Effector memory CD4-positive, alpha-beta T cell (primary cell): ENCODE measurements around the gene OR2T11.

Source experiments
- DNase-seq, 3 donors: peaks; one replicate each; pipeline ENCODE4 v3.0.0-alpha.2; 2020
- H3K27ac ChIP-seq: 2 replicates; pipeline ENCODE4 v1.7.0; 2013; ENCODE audit warnings: mild to moderate bottlenecking, low read length, moderate library complexity; ENCODE audit not compliant: insufficient read depth, poor library complexity, severe bottlenecking
- H3K27me3 ChIP-seq: replicated peaks from 2 replicates; pipeline ENCODE4 v1.7.0; 2013; ENCODE audit warnings: mild to moderate bottlenecking, low read length; ENCODE audit not compliant: insufficient read depth, control insufficient read depth, poor library complexity, severe bottlenecking
- H3K36me3 ChIP-seq: 2 replicates; pipeline ENCODE4 v1.7.0; 2013; ENCODE audit warnings: mild to moderate bottlenecking, low read length, moderate library complexity; ENCODE audit not compliant: control insufficient read depth, insufficient read depth
- H3K4me1 ChIP-seq: 2 replicates; pipeline ENCODE4 v1.7.0; 2013; ENCODE audit warnings: low read length, mild to moderate bottlenecking; ENCODE audit not compliant: control insufficient read depth, insufficient read depth, poor library complexity, severe bottlenecking
- H3K4me3 ChIP-seq: 2 replicates; pipeline ENCODE4 v1.7.0; 2013; ENCODE audit warnings: low read length, low read depth, mild to moderate bottlenecking; ENCODE audit not compliant: insufficient read depth, poor library complexity, severe bottlenecking
- H3K9me3 ChIP-seq: 2 replicates; pipeline ENCODE4 v1.7.0; 2013; ENCODE audit warnings: mild to moderate bottlenecking, low read length, moderate library complexity; ENCODE audit not compliant: control insufficient read depth

Gene OR2T11

DNA sequence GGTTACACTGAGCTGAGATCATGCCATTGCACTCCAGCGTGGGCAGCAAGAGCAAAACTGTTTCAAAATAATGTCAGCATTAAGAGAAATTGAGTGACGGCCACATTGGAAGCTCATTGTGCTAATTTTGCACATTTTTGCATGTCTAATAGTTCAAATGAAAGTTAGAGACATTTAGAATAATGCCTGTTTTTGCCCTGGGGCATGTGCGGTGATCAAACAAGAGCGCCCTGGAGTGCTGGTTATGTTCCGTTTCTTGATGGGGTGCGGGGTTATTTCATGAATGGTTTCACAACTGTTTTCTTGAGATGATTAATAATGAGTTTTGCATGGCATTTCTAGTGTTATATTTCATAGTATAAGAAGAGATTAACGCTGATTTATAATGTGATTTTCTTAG is 13.1 kb downstream of the OR2T11 start:
- Histone ChIP-seq H3K4me3 (no peak overlapping the region), H3K36me3 (no peaks in the 10 kb centered on the region), H3K9me3 (no peaks in the 10 kb centered on the region), H3K27ac (no peak overlapping the region), H3K4me1 (no peaks in the 10 kb centered on the region), H3K27me3 (no peaks in the 10 kb centered on the region)
- no peak for DNase-seq

DNA sequence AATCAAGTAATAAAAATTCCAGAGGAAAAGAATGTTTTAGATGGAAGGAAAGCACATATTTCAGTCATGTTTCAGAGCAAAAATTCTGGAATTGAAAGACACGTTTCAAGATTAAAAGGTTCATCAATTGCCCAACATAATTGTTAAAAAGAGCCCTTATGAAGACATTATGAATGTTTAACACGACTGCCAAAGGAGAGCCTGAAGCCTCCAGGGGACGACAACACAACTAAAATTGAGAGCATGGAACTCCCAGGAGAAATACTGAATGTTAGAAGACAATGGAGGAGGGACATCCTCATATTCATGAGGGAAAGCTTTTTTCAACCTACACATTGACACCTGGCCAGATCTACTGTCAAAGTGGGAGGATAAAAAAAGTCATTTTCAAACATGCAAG is 16.0 kb downstream of the OR2T11 start:
- DNase-seq, result peak in 1 of 3 donors; percentile 7
- Histone ChIP-seq H3K36me3 (no peaks in the 10 kb centered on the region), H3K9me3 (no peaks in the 10 kb centered on the region), H3K27ac (no peak overlapping the region), H3K27me3 (no peaks in the 10 kb centered on the region), H3K4me3 (no peak overlapping the region), H3K4me1 (no peaks in the 10 kb centered on the region)

DNA sequence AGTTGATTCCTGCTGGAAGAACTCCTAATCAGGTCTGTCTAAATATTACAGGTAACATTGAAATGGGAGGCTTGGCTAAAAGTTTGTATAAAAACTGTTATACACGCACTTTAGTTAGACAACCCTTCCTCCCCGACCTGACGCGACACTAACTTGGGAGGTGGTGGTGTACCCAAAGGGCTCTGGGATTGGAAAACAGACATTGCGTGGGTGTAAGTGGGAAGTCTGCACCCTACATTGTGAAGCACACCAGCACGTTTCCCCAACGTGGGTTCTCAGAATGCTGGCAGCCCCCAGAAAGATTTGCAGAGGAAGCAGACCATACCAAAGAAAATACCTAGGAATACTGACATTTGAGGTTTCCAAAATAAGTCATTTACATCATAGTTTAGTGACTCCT is 16.8 kb downstream of the OR2T11 start:
- H3K9me3 ChIP-seq, result no peaks in the 10 kb centered on the region
- H3K27me3 ChIP-seq, result no peaks in the 10 kb centered on the region
- no peaks in the 10 kb centered on the region for H3K36me3 ChIP-seq
- DNase-seq, result no peak
- no peak overlapping the region for H3K4me3 ChIP-seq
- H3K4me1 ChIP-seq, result no peaks in the 10 kb centered on the region
- H3K27ac ChIP-seq, result no peak overlapping the region

DNA sequence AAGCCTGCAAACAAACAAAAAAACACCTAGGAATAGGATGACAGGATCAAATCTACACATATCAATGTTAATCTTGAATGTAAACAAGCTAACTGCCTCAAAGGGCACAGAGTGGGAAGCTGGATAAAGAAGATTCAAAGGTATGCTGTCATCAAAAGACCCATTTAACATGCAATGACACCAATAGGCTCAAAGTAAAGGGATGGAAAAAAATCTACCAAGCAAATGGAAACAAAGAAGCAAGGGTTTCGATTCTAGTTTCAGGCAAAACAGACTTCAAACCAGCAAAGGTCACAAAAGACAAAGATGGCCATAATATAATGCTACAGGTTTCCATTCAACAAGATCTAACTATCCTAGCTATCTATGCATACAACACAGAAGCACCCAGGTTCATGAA is 21.1 kb downstream of the OR2T11 start:
- Histone ChIP-seq H3K4me3 (no peak overlapping the region), H3K27ac (no peak overlapping the region), H3K36me3 (no peaks in the 10 kb centered on the region), H3K27me3 (no peaks in the 10 kb centered on the region), H3K4me1 (no peaks in the 10 kb centered on the region), H3K9me3 (no peaks in the 10 kb centered on the region)
- DNase-seq, result no peak

DNA sequence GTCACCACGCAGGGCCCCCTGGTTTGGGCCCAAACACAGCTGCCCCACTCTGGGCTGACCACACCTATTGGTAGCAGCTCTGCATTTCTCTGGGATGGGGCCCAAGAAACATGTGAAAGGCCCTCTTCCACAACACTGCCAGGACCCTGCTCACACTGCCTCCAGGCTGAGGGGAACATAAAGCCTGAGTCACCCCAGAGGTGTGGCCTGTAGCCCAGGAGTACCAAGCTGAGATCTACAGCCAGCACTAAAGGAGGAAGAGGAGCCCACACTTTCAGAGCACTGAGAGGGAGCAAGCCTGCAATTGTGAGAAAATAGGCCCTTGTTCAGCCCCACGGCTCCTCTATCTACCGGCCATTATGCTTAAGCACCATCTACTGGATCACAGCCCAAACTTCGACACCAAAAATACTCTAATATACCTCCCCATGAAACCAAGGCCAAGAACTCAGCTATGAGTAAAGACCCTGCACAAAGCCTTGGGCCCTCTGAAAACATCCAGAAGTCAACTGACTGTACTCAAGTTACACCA is 22.9 kb downstream of the OR2T11 start:
- no peak for DNase-seq
- no peak overlapping the region for H3K4me3 ChIP-seq
- no peaks in the 10 kb centered on the region for H3K9me3 ChIP-seq
- no peaks in the 10 kb centered on the region for H3K36me3 ChIP-seq
- no peaks in the 10 kb centered on the region for H3K4me1 ChIP-seq
- H3K27me3 ChIP-seq, result no peaks in the 10 kb centered on the region
- no peak overlapping the region for H3K27ac ChIP-seq

DNA sequence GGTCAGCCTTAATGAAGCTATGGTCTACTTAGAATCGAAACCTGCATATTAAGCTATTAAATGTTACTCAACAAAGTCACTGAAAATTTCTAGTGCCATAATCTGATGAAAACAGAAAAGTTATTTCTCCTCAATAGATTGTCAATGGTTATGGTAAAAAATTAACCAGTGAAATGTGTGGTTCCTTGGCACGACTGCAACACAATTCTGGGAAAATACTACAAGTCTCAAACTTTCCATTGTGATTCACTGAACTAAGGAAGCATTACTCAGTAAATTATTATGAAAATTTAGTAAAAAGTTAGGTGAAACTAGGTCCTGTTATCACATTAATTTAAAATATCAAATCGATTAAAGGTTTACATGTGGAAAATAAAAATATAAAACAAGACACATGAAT is 24.6 kb downstream of the OR2T11 start:
- H3K36me3 ChIP-seq, result no peaks in the 10 kb centered on the region
- no peak for DNase-seq
- no peak overlapping the region for H3K27ac ChIP-seq
- H3K4me3 ChIP-seq, result no peak overlapping the region
- H3K27me3 ChIP-seq, result no peaks in the 10 kb centered on the region
- no peaks in the 10 kb centered on the region for H3K9me3 ChIP-seq
- H3K4me1 ChIP-seq, result no peaks in the 10 kb centered on the region

DNA sequence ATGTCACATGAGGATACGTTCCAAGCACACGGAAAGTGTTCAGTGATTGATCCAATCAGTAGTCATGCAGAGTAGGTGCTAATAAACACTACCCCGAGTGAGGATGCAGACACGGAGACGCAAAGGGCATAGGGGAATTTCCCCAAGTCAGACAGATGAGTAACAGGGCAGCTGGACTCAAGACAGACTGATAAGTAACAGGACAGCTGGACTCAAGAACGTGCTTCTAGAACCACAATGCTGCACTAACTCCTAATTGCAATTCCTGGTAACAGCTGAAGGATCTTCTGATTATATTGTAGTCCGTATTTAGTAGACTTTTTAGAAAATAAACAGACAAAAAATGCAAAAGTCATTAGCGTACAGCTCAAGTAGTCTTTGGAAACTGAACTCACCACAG is 35.5 kb downstream of the OR2T11 start:
- Histone ChIP-seq H3K36me3 (no peaks in the 10 kb centered on the region), H3K4me1 (no peaks in the 10 kb centered on the region), H3K9me3 (no peaks in the 10 kb centered on the region), H3K27ac (no peak overlapping the region), H3K27me3 (no peaks in the 10 kb centered on the region), H3K4me3 (no peak overlapping the region)
- DNase-seq, result no peak

DNA sequence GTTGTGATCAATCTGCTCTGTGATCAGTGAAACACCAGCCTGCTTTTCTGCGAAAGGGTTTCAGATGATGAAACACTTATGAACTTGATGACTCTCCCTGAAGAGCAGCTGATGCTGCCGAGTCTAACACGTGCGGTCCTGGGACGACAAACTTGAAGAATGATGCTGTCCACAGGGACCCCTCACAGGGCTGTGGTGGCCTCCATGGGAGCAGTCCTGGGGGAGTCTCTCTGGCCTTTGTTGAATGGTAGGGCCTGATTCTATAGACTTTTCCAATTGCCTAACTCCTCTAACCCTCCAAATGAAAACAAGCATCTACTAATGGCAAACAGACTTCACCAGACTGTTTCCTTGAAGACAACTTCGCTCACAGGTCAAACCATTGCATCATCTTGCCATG is 37.3 kb downstream of the OR2T11 start, which contains the start of gene OR2T10:
TSS of gene OR2T10 (minus strand) at position 112 of the 400 bp plus-strand sequence. CDS start 3,932 bp downstream, outside the sequence.
- no peak within 1 kb of the TSS for H3K27ac ChIP-seq
- H3K9me3 ChIP-seq, result no peaks in the 10 kb centered on the region

DNA sequence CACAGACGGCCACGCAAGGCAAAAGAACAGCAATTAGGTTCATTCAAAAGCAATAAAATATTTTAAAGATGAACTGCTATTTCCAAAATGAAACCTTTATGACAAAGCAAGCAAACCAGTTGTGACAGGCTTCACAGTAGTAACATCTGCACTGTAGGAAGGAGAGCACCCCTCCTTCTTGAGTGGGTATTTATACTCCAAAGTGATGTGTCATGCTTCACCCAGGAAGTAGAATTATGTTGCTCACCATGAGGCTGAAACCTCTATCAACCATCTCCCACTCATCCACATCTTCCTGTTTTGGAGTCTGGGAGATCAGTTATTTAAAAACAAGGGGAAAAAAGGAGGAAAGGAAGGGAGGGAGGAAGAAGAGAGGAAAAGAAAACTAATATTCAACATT is 38.3 kb downstream of the OR2T11 start:
- Histone ChIP-seq H3K36me3 (no peaks in the 10 kb centered on the region), H3K4me1 (no peaks in the 10 kb centered on the region), H3K9me3 (no peaks in the 10 kb centered on the region), H3K27me3 (no peaks in the 10 kb centered on the region), H3K4me3 (no peak overlapping the region), H3K27ac (no peak overlapping the region)
- DNase-seq, result no peak

More for the DNA sequence above, 37.3 kb downstream of the OR2T11 start, which contains the start of gene OR2T10:
- no peak within 1 kb of the TSS for H3K4me3 ChIP-seq
- H3K27me3 ChIP-seq, result no peaks in the 10 kb centered on the region
- no peaks in the 10 kb centered on the region for H3K4me1 ChIP-seq
- DNase-seq, result no peak
- H3K36me3 ChIP-seq, result no peaks in the 10 kb centered on the region

DNA sequence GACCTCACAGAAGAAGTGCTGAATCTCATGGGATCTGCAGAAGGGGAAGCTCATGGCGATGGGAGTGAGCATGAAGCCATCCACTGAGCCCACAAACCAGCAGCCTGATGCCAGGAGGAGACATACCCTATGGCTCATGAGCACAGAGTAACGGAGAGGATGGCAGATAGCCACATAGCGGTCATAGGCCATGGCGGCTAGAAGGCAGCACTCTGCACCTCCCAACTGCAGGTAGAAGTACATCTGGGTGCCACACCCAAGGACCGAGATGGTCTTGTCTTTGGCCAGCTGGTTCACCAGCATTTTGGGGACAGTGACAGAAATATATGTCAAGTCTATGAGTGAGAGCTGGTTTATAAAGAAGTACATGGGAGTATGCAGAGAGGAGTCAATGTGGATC is 41.7 kb downstream of the OR2T11 start:
- no peak overlapping the region for H3K4me3 ChIP-seq
- H3K9me3 ChIP-seq, result no peaks in the 10 kb centered on the region
- H3K36me3 ChIP-seq, result no peaks in the 10 kb centered on the region
- DNase-seq, result no peak
- H3K4me1 ChIP-seq, result no peaks in the 10 kb centered on the region
- no peaks in the 10 kb centered on the region for H3K27me3 ChIP-seq
- H3K27ac ChIP-seq, result no peak overlapping the region
